D341Med (cell line): ENCODE measurements around the gene NUP50.
A peak's percentile ranks its signal among the peaks of the same experiment; 100 is the strongest.

Experiments
- DNase-seq: peaks from one replicate; pipeline ENCODE4 v3.0.0; 2012; ENCODE audit warnings: low spot score

The NUP50 gene

DNA sequence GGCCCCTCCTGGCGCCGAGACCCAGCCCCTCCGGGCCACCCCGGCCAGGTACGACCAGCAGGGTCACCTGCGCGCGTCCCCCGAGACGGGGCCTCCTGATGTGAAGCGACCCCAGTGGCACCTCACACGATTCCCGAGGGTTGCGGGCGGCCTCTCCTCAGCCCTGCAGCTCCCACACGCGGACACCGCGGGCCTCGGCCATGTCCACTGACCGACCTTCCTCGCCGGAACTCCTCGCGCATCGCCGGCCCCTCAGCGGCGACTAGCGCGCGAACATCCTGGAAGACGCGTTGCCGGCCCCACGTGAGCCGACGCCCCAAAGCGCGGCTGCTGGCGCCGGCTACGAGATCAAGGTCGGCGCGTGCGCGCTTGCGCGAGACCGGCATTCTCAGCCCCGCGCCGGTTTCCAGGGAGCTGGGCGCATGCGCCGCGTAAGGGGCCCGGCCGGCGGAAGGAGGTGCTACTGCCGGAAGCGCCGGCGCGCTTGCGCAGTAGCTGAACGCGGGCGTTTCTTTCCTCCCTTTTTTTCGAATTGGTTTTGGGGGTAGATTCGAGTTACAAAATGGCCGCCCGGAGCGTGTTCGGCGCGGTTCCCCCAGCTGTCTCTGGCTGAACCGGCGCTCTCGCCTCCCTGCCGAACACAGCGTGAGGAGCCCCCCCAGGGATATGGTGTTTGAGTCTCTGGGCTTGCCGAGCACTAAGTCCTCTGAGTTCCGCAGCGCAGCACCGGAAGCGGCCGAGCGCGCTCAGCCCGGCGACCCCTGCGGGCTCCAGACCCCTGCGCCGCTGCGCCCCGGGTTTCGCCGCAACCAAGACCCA is at the start of gene NUP50:
TSS of gene NUP50 (plus strand) at position 475 of the 819 bp plus-strand sequence. CDS start 4,253 bp downstream, outside the sequence.
- peak; percentile 100 for DNase-seq

GRCh38 chr22:45120440-45120839 is 43.3 kb upstream of the NUP50 start:
- no peak for DNase-seq

DNA sequence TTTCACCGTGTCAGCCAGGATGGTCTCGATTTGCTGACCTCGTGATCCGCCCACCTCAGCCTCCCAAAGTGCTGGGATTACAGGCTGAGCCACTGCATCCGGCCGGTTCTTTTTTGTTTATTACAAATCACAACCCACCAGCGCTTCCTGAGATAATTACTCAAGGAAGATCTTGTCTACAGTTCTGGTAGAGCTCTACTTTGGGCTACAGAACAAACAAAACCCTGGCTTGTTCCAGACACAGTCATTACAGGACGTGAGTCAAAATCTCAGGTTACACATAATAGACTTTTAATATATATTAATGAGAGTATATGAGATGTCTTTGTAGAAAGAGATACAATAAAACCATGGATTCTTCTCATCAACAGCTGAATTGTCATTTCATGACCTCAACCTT is 42.8 kb upstream of the NUP50 start:
- DNase-seq = no peak

GRCh38 chr22:45124176-45124847 is 39.4 kb upstream of the NUP50 start:
- no peak for DNase-seq

DNA sequence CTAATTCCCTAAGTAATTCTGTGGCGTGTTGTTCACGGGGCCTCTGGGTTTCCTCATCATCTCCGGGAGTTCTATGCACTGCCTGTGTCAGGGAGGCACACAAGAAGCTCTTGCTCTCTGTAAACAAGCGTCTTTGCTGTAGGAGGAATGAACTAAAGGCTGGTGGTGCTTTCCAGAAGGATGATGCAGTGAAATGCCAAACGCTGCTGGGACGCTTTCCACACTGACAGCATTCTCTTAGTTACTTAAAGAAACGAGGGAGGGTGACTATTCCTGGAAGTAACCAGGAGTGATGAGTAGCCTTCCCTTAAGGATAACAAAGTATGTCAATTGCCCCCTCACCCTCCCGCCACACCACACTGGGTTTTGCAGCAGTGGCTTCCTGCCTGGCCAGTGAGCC is 38.5 kb upstream of the NUP50 start:
- no peak for DNase-seq

- no peak for DNase-seq
These were observed 35.9 kb upstream of the NUP50 start for GRCh38 chr22:45127866-45128265.

DNA sequence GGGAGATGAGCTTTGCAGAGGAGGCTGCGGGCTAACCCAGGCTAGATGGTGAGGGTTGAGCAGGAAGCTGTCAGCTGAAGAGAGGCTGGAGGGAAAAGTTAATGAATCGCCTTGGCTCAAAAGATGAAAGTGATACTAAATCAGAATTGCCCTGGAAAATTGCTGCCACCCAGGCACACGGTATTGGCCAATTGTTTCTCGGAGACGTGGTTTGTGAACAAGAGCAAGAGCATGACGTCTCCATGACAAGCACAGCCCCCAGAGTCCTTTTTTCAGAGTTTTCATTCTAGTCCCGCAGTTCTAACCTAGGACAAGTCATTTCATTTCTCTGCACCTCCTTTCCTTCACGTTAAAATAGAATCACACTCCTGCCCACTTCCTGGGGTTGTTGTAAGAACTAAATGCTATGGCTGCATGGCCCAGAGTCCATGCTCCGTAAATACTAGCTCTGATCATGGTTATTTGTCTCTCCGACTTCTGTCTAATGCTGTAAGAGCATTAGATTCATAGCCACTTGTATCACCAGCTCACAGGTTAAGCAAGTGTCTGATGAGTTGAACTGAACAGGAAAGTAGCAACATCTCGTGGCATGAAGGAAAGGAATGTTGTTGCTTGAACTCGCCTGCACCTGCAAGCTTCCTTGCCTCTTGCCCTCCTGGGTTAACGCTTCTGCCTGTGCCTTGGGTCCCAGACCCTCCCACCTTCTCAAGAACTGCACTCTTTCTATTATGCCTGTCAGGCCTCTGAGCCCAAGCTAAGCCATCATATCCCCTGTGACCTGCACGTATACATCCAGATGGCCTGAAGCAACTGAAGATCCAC is 33.8 kb upstream of the NUP50 start:
- DNase-seq = no peak

DNA sequence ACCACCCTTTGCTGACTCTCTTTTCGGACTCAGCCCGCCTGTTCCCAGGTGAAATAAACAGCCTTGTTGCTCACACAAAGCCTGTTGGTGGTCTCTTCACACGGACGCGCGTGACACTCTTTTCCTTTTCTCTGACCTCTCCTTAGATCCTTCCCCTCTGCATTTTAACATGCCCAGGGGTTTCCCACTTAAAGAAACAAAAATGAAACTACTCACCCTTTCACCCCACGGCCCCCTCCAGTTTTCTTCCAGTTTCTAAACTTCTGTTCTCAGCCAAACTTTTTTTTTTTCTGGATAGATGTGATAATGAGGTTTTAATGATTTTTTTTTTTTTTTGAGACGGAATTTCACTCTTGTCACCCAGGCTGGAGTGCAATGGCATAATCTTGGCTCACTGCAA is 32.8 kb upstream of the NUP50 start:
- no peak for DNase-seq

DNA sequence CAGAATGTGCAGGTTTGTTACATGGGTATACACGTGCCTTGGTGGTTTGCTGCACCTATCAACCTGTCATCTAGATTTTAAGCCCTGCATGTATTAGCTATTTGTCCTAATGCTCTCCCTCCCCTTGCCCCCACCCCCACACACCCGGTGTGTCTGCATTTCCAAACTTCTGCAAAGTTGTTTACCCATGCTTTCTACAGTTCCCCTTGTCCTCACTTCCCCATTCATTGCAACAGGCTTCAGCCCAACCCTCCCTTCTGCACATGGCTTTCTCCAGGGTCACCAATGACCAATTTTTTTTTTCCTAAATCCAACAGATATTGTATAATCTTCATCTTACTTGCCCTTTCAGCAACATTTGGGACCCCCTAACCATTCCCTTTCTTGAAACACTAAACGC is 32.0 kb upstream of the NUP50 start:
- DNase-seq = no peak

- no peak for DNase-seq
These were observed 29.4 kb upstream of the NUP50 start for GRCh38 chr22:45134313-45134712.

DNA sequence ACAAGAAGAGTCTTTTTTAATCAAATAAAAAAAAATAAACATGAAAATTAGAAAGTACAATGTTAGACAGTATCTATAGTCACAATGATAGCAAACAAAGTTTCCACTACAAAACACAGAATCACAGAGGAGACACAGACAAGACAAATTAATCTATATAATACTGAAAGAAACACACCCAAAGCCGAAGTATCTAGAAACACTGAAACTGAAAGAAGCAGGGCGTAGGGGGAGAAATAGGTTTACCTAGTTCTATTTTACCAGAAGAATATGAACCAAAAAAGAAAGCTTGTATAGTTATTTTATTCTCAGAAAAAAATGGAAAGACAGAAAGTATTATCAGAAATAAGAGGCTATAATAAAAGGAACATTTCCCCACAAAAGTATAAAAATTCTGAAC is 27.1 kb upstream of the NUP50 start:
- DNase-seq = no peak

DNA sequence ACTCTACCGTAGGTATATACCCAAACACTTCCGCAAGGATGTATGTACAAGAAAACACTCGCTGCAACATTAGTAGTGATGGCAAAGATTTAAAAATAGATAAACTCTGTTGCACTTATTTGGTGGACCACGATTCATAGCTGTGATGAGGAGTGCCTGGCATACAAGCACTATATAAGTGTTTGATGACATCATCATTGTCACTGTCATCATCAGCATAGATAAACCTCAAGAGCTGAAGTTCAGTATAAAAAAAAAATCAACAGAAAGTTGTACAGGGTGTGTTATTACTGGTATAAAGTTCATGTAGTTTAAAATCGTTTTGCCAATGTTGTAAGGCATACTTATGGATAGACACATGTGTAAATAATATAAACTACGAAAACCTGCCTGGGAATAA is 24.0 kb upstream of the NUP50 start:
- DNase-seq = no peak

GRCh38 chr22:45142376-45142775 is 21.3 kb upstream of the NUP50 start:
- DNase-seq = no peak

DNA sequence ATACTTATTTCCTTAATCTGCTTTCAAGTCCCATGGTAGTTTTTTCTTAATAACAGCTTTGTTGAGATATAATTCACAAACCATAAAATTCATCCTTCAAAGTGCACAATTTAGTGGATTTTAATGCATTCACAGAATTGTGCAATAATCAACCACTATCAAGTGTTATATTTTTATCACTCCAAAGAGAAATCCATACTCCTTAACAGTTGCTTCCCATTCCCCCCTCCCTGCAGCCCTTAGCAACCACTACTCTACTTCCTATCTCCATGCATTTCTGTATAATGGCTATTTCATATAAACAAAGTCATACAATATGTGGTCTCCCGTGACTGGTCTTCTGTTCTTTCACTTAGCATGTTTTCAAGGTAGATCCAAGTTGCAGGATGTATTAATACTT is 18.8 kb upstream of the NUP50 start:
- no peak for DNase-seq

- no peak for DNase-seq
These were observed 14.1 kb upstream of the NUP50 start for GRCh38 chr22:45149671-45150070.

DNA sequence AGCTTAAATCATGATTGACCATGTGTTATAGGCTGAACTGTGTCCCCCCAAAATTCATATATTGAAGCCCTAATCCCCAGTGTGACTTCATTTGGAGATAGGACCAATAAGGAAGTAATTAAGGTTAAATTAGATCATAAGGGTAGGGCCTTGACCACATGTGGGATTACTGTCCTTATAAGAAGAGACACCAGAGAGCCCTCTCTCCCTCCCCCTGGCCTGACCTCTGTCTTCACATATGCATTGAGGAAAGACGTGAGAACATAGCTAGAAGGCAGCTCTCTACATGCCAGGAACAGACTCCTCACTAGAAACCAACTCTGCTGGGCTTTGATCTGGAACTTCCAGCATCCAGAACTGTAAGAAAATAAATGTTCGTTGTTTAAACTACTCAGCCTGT is 13.6 kb upstream of the NUP50 start:
- no peak for DNase-seq

DNA sequence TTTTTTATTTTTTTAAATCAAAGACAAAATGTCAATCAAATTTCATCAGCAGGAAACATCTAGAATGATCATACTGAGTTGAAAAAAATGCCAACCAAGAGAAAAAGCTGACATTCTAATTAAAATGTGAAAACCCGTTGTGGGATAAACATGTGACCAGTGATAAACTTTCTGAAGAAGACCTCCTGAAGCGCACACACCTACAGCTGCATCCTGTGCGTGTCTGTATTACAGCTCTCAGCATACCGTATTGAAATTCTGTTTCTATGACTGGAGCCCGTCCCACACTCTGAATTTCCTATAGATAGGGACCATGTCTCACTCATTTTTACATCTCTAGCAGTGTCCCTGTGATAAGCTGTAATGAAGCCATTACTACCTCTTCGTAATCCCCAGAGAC is 12.2 kb upstream of the NUP50 start:
- DNase-seq = no peak

- DNase-seq = no peak
These were observed 9.3 kb upstream of the NUP50 start for GRCh38 chr22:45154383-45154782.

- DNase-seq = no peak
These were observed 8.5 kb upstream of the NUP50 start for GRCh38 chr22:45155050-45155840.

DNA sequence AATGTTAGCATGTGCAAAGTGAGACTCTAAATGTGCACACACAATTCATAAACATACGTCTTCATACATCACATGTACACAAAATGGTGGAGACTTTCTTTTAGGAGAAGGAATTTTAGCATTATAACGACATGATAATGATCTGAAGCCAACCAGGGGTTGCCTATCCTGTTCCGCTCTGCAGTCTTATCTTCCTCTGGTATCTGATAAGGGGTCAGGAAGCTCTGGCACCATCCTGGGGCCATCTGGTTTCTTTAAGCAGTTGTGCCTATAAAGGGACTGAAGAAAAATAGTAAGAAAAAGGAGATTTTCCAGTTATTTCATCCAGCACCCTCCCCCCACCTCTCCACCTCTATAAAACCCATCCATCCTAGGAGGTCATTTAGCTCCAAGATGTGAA is 5.8 kb upstream of the NUP50 start:
- DNase-seq = no peak

- DNase-seq = peak; percentile 34
These were observed 3.9 kb upstream of the NUP50 start for GRCh38 chr22:45159652-45160462.
